Measurements from ENCODE around the gene SPEM2. TPM values are rescaled to one million over a fixed set of nuclear protein-coding genes. Genes with fewer than 3 reads are reported as not detected.

Gene SPEM2
- not detected in 2 replicates for total RNA-seq

DNA sequence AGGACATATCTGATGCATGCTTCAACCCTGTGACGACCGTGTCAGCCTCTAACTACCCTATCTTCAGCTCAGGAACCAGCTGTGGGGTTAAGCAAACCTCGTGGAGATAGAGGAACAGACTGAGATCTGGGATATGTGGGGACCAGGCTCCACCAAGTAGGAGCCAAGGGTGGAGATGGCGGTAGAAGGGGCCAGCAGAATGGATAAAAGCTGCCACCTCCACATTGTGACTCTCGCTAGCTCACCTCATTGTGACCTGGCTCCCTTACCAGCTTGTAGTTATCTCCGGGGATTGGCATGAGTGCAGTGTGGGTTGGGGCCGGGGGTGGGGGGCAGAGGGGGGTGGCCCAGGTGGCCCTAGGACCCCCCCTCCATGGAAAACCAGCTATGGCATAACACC lies at the start of gene SPEM2:
SPEM2 (plus strand) TSS at position 301 of the 400 bp plus-strand sequence; CDS start at position 374, 73 bp downstream.
- intact Hi-C loops (cut with micrococcal nuclease), result no loop called here
- no peak within 1 kb of the TSS for H3K4me3 Mint-ChIP-seq

DNA sequence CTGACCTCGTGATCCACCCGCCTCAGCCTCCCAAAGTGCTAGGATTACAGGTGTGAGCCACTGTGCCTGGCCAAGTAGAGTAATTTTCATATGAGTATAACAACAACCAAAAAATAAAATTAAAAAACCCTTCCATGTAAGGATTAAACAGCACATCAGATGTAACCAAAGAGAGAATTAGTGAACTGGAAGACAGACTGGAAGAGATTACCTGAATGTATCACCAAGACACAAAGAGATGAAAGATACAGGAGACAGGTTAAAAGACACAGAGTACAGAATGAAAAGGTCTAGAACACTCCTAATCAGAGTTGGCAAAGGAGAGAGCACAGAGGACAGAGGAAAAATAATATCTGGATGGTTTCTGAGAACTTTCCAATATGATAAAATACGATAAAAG lies 46.3 kb upstream of the SPEM2 start:
- Mint-ChIP-seq H3K36me3 (ENCODE audit: low read depth) (no peaks in the 10 kb centered on the region), H3K4me1 (no peaks in the 10 kb centered on the region), H3K27me3 (peaks cover 42% of the 10 kb centered on the region), H3K9me3 (peaks cover 9% of the 10 kb centered on the region), H3K4me3 (no peak overlapping the region), H3K27ac (no peak overlapping the region)
- DNase-seq, result no peak
- intact Hi-C loops (cut with micrococcal nuclease), result no loop called here

More for the DNA sequence above, at the start of gene SPEM2:
- DNase-seq, result no peak
- H3K9me3 Mint-ChIP-seq, result no peaks in the 10 kb centered on the region
- no peaks in the 10 kb centered on the region for H3K27me3 Mint-ChIP-seq
- H3K4me1 Mint-ChIP-seq, result no peaks in the 10 kb centered on the region
- no peak within 1 kb of the TSS for H3K27ac Mint-ChIP-seq
- no peaks in the 10 kb centered on the region for H3K36me3 Mint-ChIP-seq (ENCODE audit: low read depth)

DNA sequence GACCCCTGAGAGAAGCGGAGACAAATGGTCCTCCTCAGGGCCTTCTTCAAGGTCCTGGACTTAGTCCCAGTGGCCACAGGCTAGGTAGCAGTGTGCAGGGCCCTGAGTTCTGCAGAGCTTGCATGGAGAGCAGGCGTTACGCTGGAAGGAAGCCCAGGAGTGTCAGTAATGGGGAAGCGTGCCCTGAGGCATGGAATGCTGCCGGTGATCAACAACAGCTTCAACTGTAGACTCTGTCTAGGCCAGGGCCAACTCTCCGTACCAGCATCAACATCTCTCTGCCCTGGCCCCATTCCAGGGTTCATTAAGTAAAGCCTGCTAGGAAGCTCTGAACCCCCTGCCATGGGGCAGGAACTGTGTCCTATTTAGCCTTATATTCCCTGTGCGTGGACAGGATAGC lies 45.1 kb upstream of the SPEM2 start:
- Mint-ChIP-seq H3K27me3 (peaks cover 40% of the 10 kb centered on the region), H3K4me1 (peaks cover 4% of the 10 kb centered on the region)
- intact Hi-C loops (cut with micrococcal nuclease), result no loop called here

DNA sequence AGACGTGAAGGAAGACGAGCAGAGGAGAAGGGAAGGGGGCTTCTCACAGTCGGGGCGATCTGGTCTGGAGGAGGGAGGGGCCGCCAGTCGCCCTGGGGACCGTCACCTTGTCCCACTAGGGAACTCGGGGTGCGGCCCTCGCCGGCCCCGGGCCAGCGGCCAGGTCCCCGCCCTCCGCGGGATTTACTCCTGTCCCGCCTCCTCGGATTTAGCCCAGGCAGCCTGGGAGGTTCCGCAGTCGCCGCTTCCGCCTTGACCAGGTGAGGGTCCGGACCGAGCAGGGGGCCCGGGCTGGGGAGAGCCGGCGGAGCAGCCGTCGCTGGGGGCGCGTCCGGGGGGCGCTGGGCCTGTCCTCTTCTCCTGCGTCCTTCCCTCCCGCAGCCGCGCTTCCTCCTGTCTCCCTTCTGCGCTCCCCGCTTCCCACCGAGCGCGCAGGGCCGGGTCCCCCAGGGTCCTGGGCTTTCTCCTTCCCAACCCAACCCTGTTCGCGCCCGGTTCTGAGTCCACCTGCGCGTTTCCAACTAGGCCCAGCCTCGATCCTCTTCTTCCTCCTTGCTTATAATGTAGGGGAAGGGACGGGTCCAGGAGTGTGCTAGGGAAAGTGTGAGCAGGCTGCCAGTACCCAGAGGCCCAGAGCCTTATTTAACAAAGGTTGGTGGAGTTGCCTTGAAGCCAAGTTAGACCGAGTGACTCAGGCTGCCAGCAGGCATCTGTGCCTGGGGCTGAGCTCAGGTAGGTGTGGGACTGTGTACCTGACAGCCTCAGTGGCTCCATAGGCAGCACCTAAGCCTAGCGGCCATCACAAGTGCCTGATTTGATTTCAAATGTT lies 44.3 kb upstream of the SPEM2 start, which contains the start of gene TNK1:
TNK1 (plus strand) TSS at position 235 of the 829 bp plus-strand sequence. CDS start 1,838 bp downstream, outside the sequence.
- no peak within 1 kb of the TSS for H3K27ac Mint-ChIP-seq
- peaks cover 40% of the 10 kb centered on the region for H3K27me3 Mint-ChIP-seq
- no peaks in the 10 kb centered on the region for H3K36me3 Mint-ChIP-seq (ENCODE audit: low read depth)
- peaks cover 9% of the 10 kb centered on the region for H3K9me3 Mint-ChIP-seq
- no peak for DNase-seq
- no peak within 1 kb of the TSS for H3K4me3 Mint-ChIP-seq
- intact Hi-C loops (cut with micrococcal nuclease), result no loop called here
- H3K4me1 Mint-ChIP-seq, result peaks cover 4% of the 10 kb centered on the region

More for the DNA sequence above, 45.1 kb upstream of the SPEM2 start:
- no peak for DNase-seq
- Mint-ChIP-seq H3K27ac (no peak overlapping the region), H3K4me3 (no peak overlapping the region), H3K36me3 (ENCODE audit: low read depth) (no peaks in the 10 kb centered on the region), H3K9me3 (peaks cover 9% of the 10 kb centered on the region)

DNA sequence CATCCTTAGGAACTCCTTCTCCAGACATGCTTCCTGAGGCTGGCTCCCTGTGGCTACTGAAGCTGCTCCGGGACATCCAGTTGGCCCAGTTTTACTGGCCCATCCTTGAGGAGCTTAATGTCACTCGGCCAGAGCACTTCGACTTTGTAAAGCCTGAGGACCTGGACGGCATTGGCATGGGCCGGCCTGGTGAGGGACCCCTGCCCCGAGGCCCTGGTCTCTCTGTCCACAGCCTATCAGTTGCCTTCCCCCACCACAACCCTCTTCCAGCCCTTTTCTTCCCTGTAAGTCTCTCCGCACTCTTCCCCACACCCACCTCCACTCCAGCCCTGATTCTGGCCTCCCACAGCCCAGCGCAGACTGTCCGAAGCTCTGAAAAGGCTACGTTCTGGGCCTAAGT lies 42.5 kb upstream of the SPEM2 start:
- H3K4me1 Mint-ChIP-seq, result peaks cover 4% of the 10 kb centered on the region
- no peaks in the 10 kb centered on the region for H3K36me3 Mint-ChIP-seq (ENCODE audit: low read depth)
- intact Hi-C loops (cut with micrococcal nuclease), result no loop called here
- H3K4me3 Mint-ChIP-seq, result peak overlapping the region; percentile 15
- no peak overlapping the region for H3K27ac Mint-ChIP-seq
- peaks cover 33% of the 10 kb centered on the region for H3K27me3 Mint-ChIP-seq
- H3K9me3 Mint-ChIP-seq, result peaks cover 9% of the 10 kb centered on the region
- no peak for DNase-seq

DNA sequence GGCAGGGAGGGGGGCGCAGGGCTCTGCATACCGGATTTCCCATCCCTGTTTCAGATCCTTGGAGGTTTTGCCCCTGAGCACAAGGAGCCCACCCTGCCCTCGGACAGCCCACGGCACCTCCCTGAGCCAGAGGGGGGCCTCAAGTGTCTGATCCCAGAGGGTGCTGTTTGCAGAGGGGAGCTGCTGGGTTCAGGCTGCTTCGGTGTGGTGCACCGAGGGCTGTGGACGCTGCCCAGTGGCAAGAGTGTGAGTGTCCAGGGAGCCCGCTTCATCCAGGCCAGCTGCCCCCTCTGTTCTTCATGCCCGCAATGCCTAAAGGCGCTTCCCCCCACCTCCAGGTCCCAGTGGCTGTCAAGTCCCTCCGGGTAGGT lies 42.1 kb upstream of the SPEM2 start:
- peaks cover 9% of the 10 kb centered on the region for H3K9me3 Mint-ChIP-seq

DNA sequence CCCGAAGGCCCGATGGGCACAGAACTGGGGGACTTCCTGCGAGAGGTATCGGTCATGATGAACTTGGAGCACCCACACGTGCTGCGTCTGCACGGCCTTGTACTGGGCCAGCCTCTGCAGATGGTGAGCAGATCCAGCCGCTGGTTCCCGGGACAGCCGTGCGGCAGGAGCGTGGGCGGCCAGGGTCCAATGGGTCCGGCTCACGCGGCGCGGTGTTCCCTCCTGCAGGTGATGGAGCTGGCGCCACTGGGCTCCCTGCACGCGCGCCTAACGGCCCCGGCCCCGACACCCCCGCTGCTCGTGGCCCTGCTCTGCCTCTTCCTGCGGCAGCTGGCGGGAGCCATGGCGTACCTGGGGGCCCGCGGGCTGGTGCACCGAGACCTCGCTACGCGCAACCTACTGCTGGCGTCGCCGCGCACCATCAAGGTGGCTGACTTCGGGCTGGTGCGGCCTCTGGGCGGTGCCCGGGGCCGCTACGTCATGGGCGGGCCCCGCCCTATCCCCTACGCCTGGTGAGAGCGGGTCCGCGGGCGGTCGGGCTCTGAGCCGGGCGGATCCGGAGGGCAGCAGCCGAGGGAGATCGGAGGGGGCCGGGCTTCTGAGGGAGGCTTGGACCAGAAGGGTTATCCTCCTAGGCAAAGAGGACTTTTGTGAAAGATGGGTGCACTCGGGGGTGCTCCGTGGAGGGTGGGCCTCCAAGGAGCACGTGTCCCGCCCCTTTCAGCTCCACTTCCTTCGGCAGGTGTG lies 41.5 kb upstream of the SPEM2 start:
- Mint-ChIP-seq H3K36me3 (ENCODE audit: low read depth) (peaks cover 3% of the 10 kb centered on the region), H3K4me3 (peak overlapping the region; percentile 77), H3K27ac (peak overlapping the region; percentile 69), H3K4me1 (peaks cover 4% of the 10 kb centered on the region), H3K27me3 (peaks cover 31% of the 10 kb centered on the region), H3K9me3 (peaks cover 9% of the 10 kb centered on the region)
- DNase-seq, result peak; percentile 94
- intact Hi-C loops (cut with micrococcal nuclease), result loop anchor here (1.0 kb wide), 1 partner anchor 20 kb away; the partner anchor contains the start of gene TMEM256

More for the DNA sequence above, 42.1 kb upstream of the SPEM2 start:
- H3K4me3 Mint-ChIP-seq, result peak overlapping the region; percentile 77
- no peak for DNase-seq
- H3K27me3 Mint-ChIP-seq, result peaks cover 33% of the 10 kb centered on the region
- peaks cover 4% of the 10 kb centered on the region for H3K4me1 Mint-ChIP-seq
- intact Hi-C loops (cut with micrococcal nuclease), result no loop called here
- H3K27ac Mint-ChIP-seq, result no peak overlapping the region
- peaks cover 1% of the 10 kb centered on the region for H3K36me3 Mint-ChIP-seq (ENCODE audit: low read depth)

DNA sequence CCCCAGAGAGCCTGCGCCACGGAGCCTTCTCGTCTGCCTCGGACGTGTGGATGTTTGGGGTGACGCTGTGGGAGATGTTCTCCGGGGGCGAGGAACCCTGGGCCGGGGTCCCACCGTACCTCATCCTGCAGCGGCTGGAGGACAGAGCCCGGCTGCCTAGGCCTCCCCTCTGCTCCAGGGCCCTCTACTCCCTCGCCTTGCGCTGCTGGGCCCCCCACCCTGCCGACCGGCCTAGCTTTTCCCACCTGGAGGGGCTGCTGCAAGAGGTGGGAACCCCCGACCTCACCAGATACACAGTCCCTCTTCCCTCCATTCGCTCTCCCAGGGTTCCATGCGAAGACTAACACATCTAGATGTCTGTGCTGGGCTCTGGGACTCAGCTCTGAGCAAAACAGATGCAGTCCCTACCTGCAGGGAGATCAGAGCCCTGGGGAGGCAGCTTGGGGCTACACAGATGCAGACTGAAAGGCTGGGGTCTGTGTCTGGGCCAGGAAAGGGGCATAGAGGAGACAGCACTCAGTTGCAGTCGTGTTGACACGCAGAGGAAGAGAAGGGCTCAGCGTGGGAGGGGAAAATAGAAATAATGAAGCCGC lies 40.8 kb upstream of the SPEM2 start:
- DNase-seq, result no peak
- Mint-ChIP-seq H3K27me3 (peaks cover 24% of the 10 kb centered on the region), H3K9me3 (peaks cover 2% of the 10 kb centered on the region), H3K4me3 (peak overlapping the region; percentile 77), H3K4me1 (peaks cover 4% of the 10 kb centered on the region), H3K27ac (peak overlapping the region; percentile 69), H3K36me3 (ENCODE audit: low read depth) (peaks cover 10% of the 10 kb centered on the region)
- intact Hi-C loops (cut with micrococcal nuclease), result loop anchor here (1.0 kb wide), 1 partner anchor 20 kb away; the partner anchor contains the start of gene TMEM256

DNA sequence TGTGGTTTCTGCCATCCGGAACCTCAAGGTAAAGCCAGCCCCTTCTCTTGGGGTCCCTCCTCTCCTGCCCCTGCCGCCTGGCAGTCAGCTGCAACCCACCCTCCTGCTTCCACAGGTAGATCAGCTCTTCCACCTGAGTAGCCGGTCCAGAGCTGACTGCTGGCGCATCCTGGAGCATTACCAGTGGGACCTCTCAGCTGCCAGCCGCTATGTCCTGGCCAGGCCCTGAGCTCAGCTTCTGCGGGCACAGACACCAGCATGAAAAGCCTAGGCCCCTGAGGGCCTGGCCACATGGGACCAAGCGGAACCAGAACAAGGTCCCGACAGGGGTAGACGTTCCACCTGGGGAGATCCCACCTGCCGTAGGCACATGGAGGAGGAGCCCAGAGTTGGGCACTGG lies 36.6 kb upstream of the SPEM2 start:
- no peaks in the 10 kb centered on the region for H3K9me3 Mint-ChIP-seq
- no peak overlapping the region for H3K4me3 Mint-ChIP-seq
- intact Hi-C loops (cut with micrococcal nuclease), result no loop called here

DNA sequence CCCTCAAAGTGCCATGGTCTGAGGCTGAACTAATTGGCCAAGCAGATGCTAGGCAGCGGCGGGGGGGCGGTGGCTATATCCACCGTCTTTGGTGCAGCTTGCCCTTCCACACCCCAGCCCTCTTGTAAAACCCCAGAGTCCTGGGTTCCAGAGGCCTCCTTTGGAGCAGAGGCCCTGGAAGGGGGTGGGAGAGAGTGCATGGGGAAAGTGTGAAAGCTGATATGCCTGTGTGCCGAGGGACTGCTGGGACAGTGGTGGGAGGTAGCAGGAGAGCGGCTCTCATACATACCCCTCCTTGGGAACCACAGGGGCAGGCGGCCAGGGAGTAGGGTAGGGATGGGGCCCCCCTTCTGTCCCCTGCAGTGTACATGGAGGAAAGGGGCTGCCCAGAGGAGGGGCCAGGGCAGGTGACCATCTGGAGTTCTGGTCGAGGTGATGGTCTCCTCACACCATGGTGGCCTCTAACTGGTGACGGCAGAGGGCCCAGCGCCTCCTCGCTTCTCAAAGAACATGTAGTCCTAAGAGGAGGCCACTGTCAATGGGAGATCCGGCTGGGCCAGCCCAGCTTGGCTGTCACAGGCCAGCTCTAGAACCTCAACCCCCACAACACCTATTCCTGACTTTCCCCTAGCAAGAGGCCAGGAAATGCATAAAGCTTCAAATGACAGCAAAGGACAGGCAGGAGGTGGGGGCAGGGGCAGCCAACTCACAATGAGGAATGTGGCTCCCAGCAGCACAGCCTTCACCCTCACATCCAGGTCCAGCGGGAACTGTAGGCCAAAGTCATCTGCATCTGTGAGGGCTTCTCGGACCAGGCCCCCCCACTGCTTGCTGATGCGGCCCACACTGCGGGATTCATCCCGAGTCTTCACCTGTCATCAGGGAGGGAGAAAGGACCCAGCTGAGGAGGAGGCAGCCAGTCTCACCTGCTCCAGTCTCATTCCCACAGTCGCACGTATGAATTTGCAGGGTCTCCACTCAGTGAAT lies 35.2 kb upstream of the SPEM2 start:
- Mint-ChIP-seq H3K4me3 (no peak overlapping the region), H3K27me3 (no peaks in the 10 kb centered on the region), H3K9me3 (no peaks in the 10 kb centered on the region), H3K36me3 (ENCODE audit: low read depth) (peaks cover 25% of the 10 kb centered on the region), H3K27ac (no peak overlapping the region), H3K4me1 (peaks cover 24% of the 10 kb centered on the region)
- intact Hi-C loops (cut with micrococcal nuclease), result no loop called here
- DNase-seq, result no peak

More for the DNA sequence above, 36.6 kb upstream of the SPEM2 start:
- Mint-ChIP-seq H3K4me1 (peaks cover 23% of the 10 kb centered on the region), H3K27ac (no peak overlapping the region), H3K36me3 (ENCODE audit: low read depth) (peaks cover 23% of the 10 kb centered on the region), H3K27me3 (no peaks in the 10 kb centered on the region)
- DNase-seq, result no peak

DNA sequence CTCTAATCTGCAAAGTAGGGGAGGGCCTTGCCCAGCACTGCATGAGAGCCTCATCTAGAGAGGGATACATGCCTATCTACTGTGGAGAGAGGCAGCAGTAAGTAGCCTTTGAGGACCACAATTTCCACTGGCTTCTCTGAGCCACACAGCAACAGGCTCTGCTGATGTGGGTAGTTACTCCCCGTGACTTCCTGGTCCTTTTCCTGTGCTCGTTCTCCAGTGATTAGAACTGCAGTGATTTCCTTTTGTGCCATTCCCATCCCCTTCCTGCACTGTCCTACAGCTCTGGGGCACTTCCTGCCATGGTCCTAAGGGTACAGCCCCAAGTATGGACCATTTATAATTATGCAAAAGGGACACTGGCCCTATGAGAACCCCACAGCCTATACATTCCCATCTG lies 34.1 kb upstream of the SPEM2 start:
- H3K4me1 Mint-ChIP-seq, result peaks cover 28% of the 10 kb centered on the region

DNA sequence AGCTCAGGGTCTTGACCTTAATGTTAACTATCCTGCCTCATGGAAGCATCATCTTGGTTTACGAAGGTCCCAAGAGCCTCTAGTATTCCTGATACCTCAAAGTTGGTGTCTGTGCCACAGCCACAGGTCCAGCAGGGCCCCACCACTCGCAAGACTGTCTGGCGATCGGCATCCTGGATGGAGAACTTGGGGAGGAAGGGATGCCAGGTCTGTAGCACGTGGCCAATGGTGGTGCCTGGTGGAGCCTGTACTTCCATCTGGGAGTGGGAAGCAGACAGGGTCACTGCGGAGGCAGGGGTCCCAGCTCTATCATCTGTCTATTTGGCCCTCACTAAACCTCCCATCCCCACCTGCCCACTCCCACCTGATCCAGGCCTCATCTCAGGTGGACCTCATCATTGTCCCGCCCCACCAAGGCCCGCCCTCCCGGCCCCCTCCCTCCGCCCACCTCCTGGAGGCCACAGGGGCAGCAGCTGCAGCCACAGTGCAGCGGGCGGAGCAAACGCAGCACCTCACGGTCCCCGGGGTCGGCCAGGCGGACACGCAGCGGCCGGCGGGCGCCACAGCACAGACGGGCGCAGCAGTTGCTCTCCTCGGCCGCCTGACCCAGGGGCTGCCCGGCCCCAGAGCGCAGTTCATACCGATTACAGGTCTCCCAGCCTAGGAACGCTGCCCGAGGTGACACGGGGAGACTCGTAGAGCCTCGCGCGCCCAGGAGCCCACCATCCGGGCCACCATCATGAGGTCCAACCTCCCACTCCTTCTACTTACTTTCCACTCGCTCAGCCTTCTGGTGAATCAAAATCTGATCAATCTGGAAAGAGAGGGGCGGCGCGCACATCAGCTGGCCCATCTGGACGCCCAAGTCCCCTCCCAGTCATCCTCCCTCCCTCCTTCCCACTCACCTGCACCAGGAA lies 32.5 kb upstream of the SPEM2 start:
- no peaks in the 10 kb centered on the region for H3K27me3 Mint-ChIP-seq
- peak overlapping the region; percentile 51 for H3K27ac Mint-ChIP-seq
- peaks cover 28% of the 10 kb centered on the region for H3K4me1 Mint-ChIP-seq
- intact Hi-C loops (cut with micrococcal nuclease), result no loop called here
- DNase-seq, result no peak
- peaks cover 25% of the 10 kb centered on the region for H3K36me3 Mint-ChIP-seq (ENCODE audit: low read depth)
- H3K9me3 Mint-ChIP-seq, result no peaks in the 10 kb centered on the region
- H3K4me3 Mint-ChIP-seq, result peak overlapping the region; percentile 96

More for the DNA sequence above, 34.1 kb upstream of the SPEM2 start:
- DNase-seq, result no peak
- peaks cover 25% of the 10 kb centered on the region for H3K36me3 Mint-ChIP-seq (ENCODE audit: low read depth)
- intact Hi-C loops (cut with micrococcal nuclease), result no loop called here
- no peaks in the 10 kb centered on the region for H3K9me3 Mint-ChIP-seq
- H3K27ac Mint-ChIP-seq, result no peak overlapping the region
- no peaks in the 10 kb centered on the region for H3K27me3 Mint-ChIP-seq
- H3K4me3 Mint-ChIP-seq, result no peak overlapping the region
